Thoracic aorta (tissue), 2 donors: ENCODE results near the gene APOBEC2. TPM values are rescaled to one million over a fixed set of nuclear protein-coding genes. Genes with fewer than 3 reads are reported as not detected.

Source experiments
- ATAC-seq: fragments of 150-250 bp; one replicate; pipeline ENCODE4 v1.8.0; 2017; ENCODE audit warnings: low read depth; ENCODE audit not compliant: insufficient number of reproducible peaks, low FRiP score
- DNase-seq: peaks from one replicate; pipeline ENCODE4 v3.0.0-alpha.2; 2020; ENCODE audit warnings: low spot score
- H3K27ac ChIP-seq, 2 donors: fragments of 200-600 bp; sonication (generic); 1 replicate in 1 of 2; 2 replicates in 1 of 2; pipeline ENCODE4 v1.5.1; 2016; ENCODE audit warnings: mild to moderate bottlenecking in 2 of 2, moderate library complexity in 2 of 2
- H3K27me3 ChIP-seq: fragments of 200-600 bp; sonication (generic); replicated peaks from 2 replicates; pipeline ENCODE4 v1.6.0; 2016; ENCODE audit warnings: mild to moderate bottlenecking; ENCODE audit not compliant: insufficient read depth
- H3K36me3 ChIP-seq: fragments of 200-600 bp; sonication (generic); one replicate; pipeline ENCODE4 v1.5.1; 2016
- H3K4me1 ChIP-seq, 2 donors: fragments of 200-600 bp; sonication (generic); 1 replicate in 1 of 2; 2 replicates in 1 of 2; pipeline versions ENCODE4 v1.5.1 to v1.6.0; 2016; ENCODE audit warnings: low read depth in 2 of 2, mild to moderate bottlenecking in 1 of 2; ENCODE audit not compliant: control insufficient read depth in 1 of 2
- H3K4me3 ChIP-seq: fragments of 200-600 bp; sonication (generic); 2 replicates; pipeline ENCODE4 v1.5.1; 2016; ENCODE audit warnings: mild to moderate bottlenecking
- H3K9me3 ChIP-seq: fragments of 200-600 bp; sonication (generic); 2 replicates; pipeline ENCODE4 v1.5.1; 2016
- total RNA-seq, 2 donors: library from RNA; depleted of rRNA; stranded (reverse); fragments of >200 nt; gene quantifications; one replicate each; pipeline versions ENCODE4 v1.1.0 to v1.2.3, GENCODE V29; 2016
- TF ChIP-seq, protein P1 (sequence below): fragments of 200-600 bp; sonication (generic); IDR thresholded peaks from one replicate; pipeline ENCODE4 v1.5.1; 2019; ENCODE audit warnings: antibody characterized with exemption

Gene APOBEC2
- total RNA-seq, 2 donors from 2014 or later: not detected

DNA sequence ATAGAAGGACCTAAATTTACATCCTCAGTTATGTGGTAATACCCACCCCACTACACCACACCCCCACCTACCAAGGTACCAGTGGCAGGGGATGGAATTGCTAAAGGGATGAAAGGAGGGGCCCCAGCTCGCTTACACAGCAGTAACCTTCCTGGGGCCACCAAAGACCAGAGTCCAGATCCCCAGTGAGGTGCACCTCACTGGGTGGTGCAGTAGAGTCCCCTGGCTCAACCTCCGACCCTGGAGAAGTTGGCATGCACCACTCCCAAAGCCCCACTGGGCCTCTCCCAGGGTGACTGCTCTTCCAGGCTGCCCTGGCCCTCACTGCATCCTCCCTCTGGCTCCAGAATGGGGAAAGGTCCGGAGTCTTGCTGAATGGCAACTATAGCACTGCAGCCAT lies 14.8 kb upstream of the APOBEC2 start:
- no peak for DNase-seq
- H3K36me3 ChIP-seq: no peaks in the 10 kb centered on the region
- no peaks in the 10 kb centered on the region for H3K27me3 ChIP-seq
- H3K4me3 ChIP-seq: no peak overlapping the region
- no peak for ATAC-seq
- H3K4me1 ChIP-seq: no peaks in the 10 kb centered on the region
- TF ChIP-seq, protein P1, sequence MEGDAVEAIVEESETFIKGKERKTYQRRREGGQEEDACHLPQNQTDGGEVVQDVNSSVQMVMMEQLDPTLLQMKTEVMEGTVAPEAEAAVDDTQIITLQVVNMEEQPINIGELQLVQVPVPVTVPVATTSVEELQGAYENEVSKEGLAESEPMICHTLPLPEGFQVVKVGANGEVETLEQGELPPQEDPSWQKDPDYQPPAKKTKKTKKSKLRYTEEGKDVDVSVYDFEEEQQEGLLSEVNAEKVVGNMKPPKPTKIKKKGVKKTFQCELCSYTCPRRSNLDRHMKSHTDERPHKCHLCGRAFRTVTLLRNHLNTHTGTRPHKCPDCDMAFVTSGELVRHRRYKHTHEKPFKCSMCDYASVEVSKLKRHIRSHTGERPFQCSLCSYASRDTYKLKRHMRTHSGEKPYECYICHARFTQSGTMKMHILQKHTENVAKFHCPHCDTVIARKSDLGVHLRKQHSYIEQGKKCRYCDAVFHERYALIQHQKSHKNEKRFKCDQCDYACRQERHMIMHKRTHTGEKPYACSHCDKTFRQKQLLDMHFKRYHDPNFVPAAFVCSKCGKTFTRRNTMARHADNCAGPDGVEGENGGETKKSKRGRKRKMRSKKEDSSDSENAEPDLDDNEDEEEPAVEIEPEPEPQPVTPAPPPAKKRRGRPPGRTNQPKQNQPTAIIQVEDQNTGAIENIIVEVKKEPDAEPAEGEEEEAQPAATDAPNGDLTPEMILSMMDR: no peak
- no peak overlapping the region for H3K27ac ChIP-seq
- H3K9me3 ChIP-seq: no peaks in the 10 kb centered on the region

DNA sequence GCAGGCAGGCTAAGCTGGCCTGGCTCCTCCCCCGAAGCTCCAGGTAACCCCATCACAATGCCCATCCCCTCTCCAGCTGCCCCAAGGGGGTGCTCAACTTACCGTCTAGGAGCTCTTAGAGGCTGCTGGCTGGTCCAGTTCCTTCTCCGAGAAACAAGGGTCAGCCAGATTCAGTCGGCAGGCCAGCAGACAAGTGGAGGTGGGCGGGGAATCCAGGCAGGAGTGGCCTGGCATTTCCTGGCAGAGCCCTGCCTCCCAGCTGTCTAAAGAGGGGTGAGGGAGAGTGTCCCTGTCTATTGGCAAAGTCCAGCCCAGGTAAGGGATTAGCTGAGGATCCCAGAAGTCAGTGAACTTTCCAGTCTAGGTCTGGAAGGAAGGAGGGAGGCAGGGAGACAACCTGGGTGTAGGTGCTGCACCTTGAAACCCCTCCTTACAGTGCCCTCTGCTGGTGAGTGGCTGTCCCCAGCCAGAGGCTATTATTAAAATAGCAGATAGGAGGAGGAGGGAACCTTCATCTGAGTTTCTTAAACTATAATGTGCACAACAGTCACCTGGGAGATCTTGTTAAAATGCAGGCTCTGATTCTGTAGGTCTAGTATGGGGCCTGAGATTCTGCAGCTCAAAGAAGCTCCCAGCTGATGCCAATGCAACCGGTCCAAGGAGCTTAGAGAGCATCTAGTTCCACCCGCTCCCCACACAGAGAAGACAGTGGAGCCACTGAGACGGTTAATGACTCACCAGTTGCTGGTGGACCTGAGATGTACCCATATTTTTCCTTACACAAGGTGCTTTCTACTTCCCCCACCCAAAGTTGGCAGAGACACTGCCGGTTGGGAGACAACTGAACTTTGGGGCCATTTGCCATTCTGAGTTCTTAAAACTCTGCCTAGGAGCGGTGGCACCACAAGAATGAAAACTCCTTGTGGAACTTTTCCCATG lies 13.7 kb upstream of the APOBEC2 start, which contains the start of gene UNC5CL:
Gene UNC5CL (minus strand): TSS at position 162 of the 939 bp plus-strand sequence. CDS start 4,147 bp downstream, outside the sequence.
- Histone ChIP-seq H3K27me3 (no peaks in the 10 kb centered on the region), H3K4me1 (no peaks in the 10 kb centered on the region), H3K9me3 (no peaks in the 10 kb centered on the region), H3K4me3 (no peak within 1 kb of the TSS), H3K27ac (no peak within 1 kb of the TSS), H3K36me3 (no peaks in the 10 kb centered on the region)
- TF ChIP-seq, protein P1: no peak
- no peak for ATAC-seq
- no peak for DNase-seq

DNA sequence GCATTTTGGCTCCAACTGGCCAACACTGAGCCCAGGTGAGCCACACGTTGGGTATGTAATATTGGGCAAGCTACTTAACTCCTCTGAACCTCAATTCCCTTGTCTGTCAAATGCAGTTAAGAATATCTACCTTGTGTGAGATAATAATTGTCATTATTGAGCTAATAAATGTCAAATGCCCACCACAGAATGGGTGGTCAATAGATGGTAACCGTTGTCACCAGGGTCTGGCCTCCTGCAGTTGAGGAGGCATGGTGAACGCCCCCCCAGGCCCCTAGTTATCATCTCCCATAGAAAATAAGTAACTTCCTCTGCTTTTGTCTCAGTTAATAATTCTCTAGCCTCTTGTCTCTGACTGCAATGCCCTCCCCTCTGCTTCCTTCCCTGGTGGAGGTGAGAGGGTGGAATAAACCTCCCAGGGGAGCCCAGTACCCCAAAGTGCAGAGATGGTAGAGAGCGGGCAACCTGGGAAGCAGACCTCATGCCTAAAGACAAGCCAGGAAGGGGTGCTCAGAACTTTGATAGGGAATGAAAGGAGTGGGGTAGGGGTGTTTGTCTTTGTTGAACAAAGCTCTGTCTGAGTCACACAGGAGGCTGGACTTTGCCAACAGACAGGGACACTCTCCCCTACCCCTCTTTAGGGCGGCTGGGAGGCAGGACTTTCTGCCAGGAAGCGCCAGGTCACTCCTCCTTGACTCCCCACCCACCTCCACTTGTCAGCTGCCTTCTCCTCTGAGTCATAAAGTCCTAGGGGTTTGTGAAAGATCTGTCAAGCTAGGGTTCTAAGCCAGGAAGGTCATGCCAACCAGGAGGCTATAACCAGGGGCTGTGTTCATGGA lies 12.7 kb upstream of the APOBEC2 start:
- TF ChIP-seq, protein P1: no peak
- DNase-seq (no peak), ATAC-seq (no peak)
- H3K27ac ChIP-seq: no peak overlapping the region
- H3K27me3 ChIP-seq: no peaks in the 10 kb centered on the region
- no peaks in the 10 kb centered on the region for H3K36me3 ChIP-seq
- no peak overlapping the region for H3K4me3 ChIP-seq
- H3K9me3 ChIP-seq: no peaks in the 10 kb centered on the region
- H3K4me1 ChIP-seq: no peaks in the 10 kb centered on the region

DNA sequence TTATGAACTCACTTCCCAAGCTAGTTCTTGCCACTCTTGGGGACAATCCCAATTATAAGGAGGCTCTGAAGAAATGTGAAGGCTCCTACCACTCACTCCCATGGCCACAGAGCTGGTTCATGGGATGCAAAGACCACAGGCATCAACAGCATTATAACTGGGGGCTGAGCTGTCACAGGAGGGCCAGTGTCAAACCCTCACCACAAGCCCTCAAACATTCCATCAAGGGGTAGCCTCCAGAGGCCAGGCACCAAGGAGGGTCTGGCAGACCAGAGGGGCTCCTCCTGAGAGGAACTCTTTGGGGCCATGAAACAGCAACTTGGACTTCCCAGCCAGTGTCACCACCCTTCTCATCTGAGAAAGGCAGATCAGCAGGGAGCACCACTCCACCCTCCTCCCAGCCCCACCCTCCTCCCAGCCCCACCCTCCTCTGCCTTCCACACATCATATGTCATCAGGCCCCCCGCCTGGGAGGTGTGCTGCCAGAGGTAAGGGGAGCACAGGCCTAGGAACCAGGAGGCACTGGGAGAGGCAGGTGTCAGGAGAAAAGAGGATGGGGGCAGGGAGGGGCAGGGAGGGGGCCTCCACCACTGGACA lies 12.0 kb upstream of the APOBEC2 start:
- H3K9me3 ChIP-seq: no peaks in the 10 kb centered on the region
- no peaks in the 10 kb centered on the region for H3K4me1 ChIP-seq
- DNase-seq: no peak
- TF ChIP-seq, protein P1: no peak
- ATAC-seq: no peak
- H3K4me3 ChIP-seq: no peak overlapping the region
- no peaks in the 10 kb centered on the region for H3K27me3 ChIP-seq
- H3K27ac ChIP-seq: no peak overlapping the region
- no peaks in the 10 kb centered on the region for H3K36me3 ChIP-seq
